Activated CD4-positive, alpha-beta T cell treated with anti-CD3 and anti-CD28 coated beads, Interleukin-2, amount 10 ng/mL, durations not matched to agents 24 days and 14 days (primary cell): ENCODE data around the gene HSPB1. TPM values are rescaled to one million over a fixed set of nuclear protein-coding genes. Genes with fewer than 3 reads are reported as not detected.
"Not testable (repeated sequence)": the region's sequence is repeated elsewhere in the genome, so short reads cannot be mapped to it uniquely, and the experiment has no call there.

Experiments used
- DNase-seq: peaks from one replicate; pipeline ENCODE4 v3.0.0; 2022
- H3K27ac Mint-ChIP-seq: one replicate; pipeline ENCODE4 v1.8.0; 2022; ENCODE audit warnings: mild to moderate bottlenecking, mixed read lengths
- H3K27me3 Mint-ChIP-seq: one replicate; pipeline ENCODE4 v1.8.0; 2022; ENCODE audit warnings: mixed read lengths
- H3K36me3 Mint-ChIP-seq: one replicate; pipeline ENCODE4 v1.8.0; 2022; ENCODE audit warnings: low read depth, mild to moderate bottlenecking, mixed read lengths
- H3K4me1 Mint-ChIP-seq: one replicate; pipeline ENCODE4 v1.8.0; 2021; ENCODE audit warnings: mixed read lengths
- H3K4me3 Mint-ChIP-seq: one replicate; pipeline ENCODE4 v1.8.0; 2022; ENCODE audit warnings: mild to moderate bottlenecking, moderate library complexity, mixed read lengths
- H3K9me3 Mint-ChIP-seq: one replicate; pipeline ENCODE4 v1.8.0; 2021; ENCODE audit warnings: mixed read lengths
- intact Hi-C: fragments of 100-400 bp; cut with micrococcal nuclease; formaldehyde crosslinking; loops from one replicate; pipeline ENCODE4 v1.15.1; 2023
- total RNA-seq: library from RNA; stranded (reverse); gene quantifications from 2 replicates; pipeline ENCODE4 v1.2.3, GENCODE V29; 2022

HSPB1 gene
- total RNA-seq, 1 donor from 2014 or later: 112 TPM

DNA sequence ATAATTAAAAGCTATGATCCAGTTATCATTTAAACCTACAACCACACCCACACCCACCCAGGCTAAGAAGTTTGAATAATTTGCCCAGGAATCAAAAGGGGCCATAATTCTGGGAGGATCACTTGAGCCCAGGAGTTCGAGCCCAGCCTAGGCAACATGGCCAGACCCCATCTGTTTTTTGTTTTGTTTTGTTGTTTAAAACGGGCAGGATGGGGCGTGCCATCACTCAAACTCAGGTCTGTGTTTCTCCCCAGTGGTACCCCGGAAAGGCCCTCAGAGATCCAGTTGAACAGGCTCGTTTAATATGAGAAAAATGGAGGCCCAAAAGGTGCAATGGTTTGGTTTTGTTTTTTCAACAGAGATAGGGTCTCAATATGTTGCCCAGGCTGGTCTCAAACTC, 23.3 kb downstream of the HSPB1 start:
- Mint-ChIP-seq H3K9me3 (no peaks in the 10 kb centered on the region), H3K36me3 (peaks cover 55% of the 10 kb centered on the region), H3K27me3 (no peaks in the 10 kb centered on the region), H3K4me3 (no peak overlapping the region), H3K4me1 (peaks cover 13% of the 10 kb centered on the region), H3K27ac (no peak overlapping the region)
- intact Hi-C loops: loop anchor here (2.0 kb wide), 1 partner anchor 33 kb away; the partner anchor contains the start of gene YWHAG
- DNase-seq: no peak

DNA sequence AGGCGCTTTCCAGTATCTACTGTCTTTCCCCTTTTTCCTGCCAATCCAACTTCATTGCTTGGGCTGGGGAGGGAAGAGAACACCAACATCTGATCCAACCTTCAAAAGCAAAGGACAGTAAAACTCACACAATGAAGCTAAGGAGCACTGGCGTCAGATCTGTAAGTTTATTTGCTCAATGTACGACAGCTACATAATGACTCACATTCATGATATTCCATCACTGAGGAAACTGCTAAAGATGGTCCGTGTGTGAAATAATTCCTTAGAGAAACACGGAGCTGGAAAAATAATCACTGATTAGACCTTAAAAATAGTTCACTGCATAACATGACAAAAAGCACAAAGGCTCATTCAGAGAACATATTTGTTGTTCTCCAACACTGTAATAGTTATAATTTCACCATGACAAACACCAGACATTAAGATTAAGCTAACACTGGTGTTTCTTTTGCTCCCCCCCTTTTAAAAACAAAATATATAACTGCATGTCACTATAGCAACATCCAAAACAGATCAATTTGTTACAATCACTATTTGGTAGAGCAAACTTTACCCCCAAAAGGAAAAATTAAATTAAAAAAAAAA, 24.3 kb downstream of the HSPB1 start:
- Mint-ChIP-seq H3K27me3 (no peaks in the 10 kb centered on the region), H3K4me1 (peaks cover 13% of the 10 kb centered on the region)

DNA sequence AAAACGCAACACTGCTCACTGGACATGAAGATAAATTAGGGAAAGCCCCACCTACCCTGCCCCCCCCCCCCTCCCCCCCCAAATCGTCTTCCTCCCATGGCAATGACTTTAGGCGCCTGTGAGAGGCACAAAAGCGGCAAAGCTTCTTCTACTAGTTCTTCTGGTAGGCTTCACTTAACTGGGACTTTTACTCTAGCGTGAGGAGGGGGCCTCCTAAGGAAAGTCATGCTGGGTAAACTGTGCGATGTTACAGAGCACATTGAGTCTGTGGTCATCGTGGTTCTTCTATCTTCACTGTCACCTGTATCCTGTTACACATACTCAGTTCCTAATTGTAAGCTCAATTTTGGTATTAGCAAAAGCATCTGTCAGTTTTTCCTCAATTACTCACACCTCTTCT, 25.1 kb downstream of the HSPB1 start:
- Mint-ChIP-seq H3K27me3 (no peaks in the 10 kb centered on the region), H3K4me1 (peaks cover 18% of the 10 kb centered on the region), H3K27ac (peak overlapping the region; percentile 49), H3K36me3 (peaks cover 60% of the 10 kb centered on the region), H3K4me3 (no peak overlapping the region), H3K9me3 (no peaks in the 10 kb centered on the region)
- intact Hi-C loops: loop anchor here (2.0 kb wide), 1 partner anchor 31 kb away; the partner anchor contains the start of gene YWHAG
- DNase-seq: no peak

More for the DNA sequence above, 24.3 kb downstream of the HSPB1 start:
- Mint-ChIP-seq H3K9me3 (no peaks in the 10 kb centered on the region), H3K27ac (no peak overlapping the region), H3K36me3 (peaks cover 60% of the 10 kb centered on the region), H3K4me3 (no peak overlapping the region)
- no peak for DNase-seq
- intact Hi-C loops: loop anchor here (2.0 kb wide), 1 partner anchor 32 kb away; the partner anchor contains the start of gene YWHAG

DNA sequence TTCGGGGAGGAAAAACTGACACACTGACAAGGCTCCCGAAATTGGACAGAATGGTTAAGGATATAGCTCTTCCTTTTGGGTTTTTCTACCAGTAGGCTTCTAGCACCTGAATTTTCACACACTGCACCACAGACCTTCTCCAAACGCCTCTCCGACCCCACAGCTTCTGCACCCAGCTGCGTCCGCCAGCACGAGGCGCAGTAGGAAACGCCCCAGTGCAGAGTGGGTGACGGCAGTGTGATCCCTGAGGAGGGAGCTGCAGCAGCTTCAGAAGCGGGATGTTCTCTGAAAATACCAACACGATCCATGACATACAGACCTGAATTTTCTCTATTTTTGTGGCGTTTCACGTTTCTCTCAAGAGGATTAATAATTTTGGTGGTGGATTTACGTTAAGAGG, 25.9 kb downstream of the HSPB1 start:
- Mint-ChIP-seq H3K27me3 (no peaks in the 10 kb centered on the region), H3K4me1 (peaks cover 20% of the 10 kb centered on the region), H3K27ac (no peak overlapping the region), H3K36me3 (peaks cover 59% of the 10 kb centered on the region), H3K9me3 (no peaks in the 10 kb centered on the region), H3K4me3 (no peak overlapping the region)
- DNase-seq: no peak
- intact Hi-C loops: no loop called here

DNA sequence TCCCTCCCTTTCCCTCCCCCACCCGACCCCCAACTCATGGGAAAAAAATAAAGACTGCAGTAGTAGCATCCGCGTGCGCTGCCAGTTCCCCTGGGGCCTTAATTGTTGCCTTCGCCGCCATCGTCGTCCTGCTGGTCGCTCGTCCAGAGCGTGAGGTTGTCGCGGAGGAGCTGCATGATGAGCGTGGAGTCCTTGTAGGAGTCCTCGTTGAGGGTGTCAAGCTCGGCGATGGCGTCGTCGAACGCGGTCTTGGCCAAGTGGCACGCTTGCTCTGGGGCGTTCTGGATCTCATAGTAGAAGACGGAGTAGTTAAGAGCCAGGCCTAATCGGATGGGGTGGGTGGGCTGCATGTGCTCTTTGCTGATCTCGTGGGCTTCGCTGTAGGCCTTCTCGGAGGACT, 27.0 kb downstream of the HSPB1 start:
- Mint-ChIP-seq H3K36me3 (peaks cover 59% of the 10 kb centered on the region), H3K9me3 (no peaks in the 10 kb centered on the region), H3K4me3 (no peak overlapping the region), H3K27ac (no peak overlapping the region), H3K4me1 (peaks cover 24% of the 10 kb centered on the region), H3K27me3 (no peaks in the 10 kb centered on the region)
- intact Hi-C loops: no loop called here
- DNase-seq: no peak

DNA sequence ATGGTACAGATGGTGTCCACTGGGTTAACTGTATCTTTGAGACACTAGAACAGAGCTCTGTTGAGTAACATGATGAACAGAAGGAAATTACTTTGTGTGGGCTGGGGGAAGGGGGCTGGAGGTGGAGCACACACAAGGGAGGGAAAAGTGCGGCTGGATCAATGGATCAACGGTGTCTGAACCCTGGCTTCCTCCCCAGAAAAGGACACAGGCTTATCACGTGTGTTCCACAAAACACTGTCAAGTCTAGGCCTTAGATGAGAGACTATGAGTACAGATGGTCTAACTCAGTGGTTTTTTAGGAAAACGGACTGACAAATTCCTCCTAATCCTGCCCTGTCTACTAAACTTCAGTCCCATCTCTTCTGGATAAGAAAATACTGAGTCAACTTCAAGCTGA, 27.8 kb downstream of the HSPB1 start:
- no peak overlapping the region for H3K4me3 Mint-ChIP-seq
- H3K36me3 Mint-ChIP-seq: peaks cover 54% of the 10 kb centered on the region
- intact Hi-C loops: no loop called here
- no peak overlapping the region for H3K27ac Mint-ChIP-seq
- no peak for DNase-seq
- H3K27me3 Mint-ChIP-seq: no peaks in the 10 kb centered on the region
- no peaks in the 10 kb centered on the region for H3K9me3 Mint-ChIP-seq
- H3K4me1 Mint-ChIP-seq: peaks cover 24% of the 10 kb centered on the region

DNA sequence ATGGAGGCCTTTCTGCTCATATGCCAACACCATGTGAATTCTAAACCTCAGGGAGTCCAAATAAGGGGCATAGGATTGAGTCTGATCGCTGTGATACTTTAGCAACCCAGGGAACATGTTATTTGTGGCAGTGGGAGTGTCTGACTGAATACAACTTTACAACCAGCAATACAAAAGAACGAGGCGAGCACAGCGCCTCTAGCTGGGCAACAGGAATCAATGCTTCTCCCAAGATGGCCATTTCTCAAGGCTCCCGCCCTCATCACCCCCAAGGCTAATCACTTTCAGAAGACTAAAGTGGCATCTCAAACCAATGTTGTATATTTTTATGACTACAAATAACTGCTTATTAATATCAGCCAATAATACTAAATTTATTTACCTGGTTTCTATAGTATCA, 28.2 kb downstream of the HSPB1 start:
- H3K4me1 Mint-ChIP-seq: peaks cover 24% of the 10 kb centered on the region
- H3K9me3 Mint-ChIP-seq: no peaks in the 10 kb centered on the region
- DNase-seq: no peak
- H3K4me3 Mint-ChIP-seq: no peak overlapping the region
- peaks cover 54% of the 10 kb centered on the region for H3K36me3 Mint-ChIP-seq
- intact Hi-C loops: no loop called here
- H3K27me3 Mint-ChIP-seq: no peaks in the 10 kb centered on the region
- no peak overlapping the region for H3K27ac Mint-ChIP-seq

DNA sequence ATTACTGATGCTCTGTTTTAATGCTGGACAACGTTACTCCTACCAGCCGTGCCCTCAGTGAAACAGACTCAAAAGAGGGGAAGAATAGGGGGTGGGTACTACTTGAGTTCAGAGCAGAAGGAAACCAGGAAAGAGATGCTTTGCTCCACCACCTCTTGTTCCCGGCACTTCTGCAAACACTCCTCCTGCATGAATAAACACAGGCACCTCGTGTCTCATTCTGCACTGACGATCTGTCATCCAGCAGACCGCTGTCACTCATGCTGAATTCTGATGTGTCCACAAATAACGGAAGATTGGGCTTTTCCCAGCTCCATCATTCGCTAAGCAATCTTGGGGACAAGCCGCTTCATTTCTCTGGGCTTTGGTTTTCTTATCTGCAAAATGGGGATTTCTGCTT, 29.6 kb downstream of the HSPB1 start:
- Mint-ChIP-seq H3K4me1 (peaks cover 24% of the 10 kb centered on the region), H3K9me3 (no peaks in the 10 kb centered on the region), H3K27ac (no peak overlapping the region), H3K36me3 (peaks cover 49% of the 10 kb centered on the region), H3K27me3 (no peaks in the 10 kb centered on the region), H3K4me3 (no peak overlapping the region)
- intact Hi-C loops: no loop called here
- DNase-seq: no peak

DNA sequence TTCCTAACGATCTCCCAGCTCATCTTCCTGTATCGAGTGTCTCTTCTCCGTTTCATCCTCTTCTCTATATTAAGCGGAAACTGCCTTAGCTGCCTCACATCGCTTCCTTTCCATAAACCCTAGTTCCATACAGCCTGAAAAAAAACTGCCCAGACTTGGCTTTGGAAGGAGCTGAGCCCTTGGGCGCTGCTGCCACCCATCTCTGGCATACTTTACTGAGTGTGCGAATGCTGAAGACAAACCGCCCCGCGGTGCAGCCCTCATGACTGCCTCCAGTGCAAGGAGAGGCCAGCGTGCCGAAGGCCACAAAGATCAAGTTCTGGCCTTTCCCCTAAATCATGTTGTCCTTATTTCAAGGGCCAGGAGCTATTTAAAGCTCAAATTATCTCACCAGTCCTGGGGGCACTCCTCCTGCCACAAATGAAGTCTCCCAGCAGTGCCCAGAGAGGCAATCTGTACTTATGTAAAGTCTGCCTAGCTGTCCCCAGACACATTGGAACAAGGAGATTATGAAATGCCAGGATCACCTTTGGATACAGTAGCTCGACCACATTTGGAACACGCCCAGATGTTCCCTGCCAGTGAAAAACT, 31.1 kb downstream of the HSPB1 start:
- Mint-ChIP-seq H3K27ac (no peak overlapping the region), H3K36me3 (peaks cover 50% of the 10 kb centered on the region), H3K4me3 (no peak overlapping the region), H3K4me1 (peaks cover 25% of the 10 kb centered on the region), H3K9me3 (no peaks in the 10 kb centered on the region), H3K27me3 (no peaks in the 10 kb centered on the region)
- intact Hi-C loops: no loop called here
- DNase-seq: no peak

DNA sequence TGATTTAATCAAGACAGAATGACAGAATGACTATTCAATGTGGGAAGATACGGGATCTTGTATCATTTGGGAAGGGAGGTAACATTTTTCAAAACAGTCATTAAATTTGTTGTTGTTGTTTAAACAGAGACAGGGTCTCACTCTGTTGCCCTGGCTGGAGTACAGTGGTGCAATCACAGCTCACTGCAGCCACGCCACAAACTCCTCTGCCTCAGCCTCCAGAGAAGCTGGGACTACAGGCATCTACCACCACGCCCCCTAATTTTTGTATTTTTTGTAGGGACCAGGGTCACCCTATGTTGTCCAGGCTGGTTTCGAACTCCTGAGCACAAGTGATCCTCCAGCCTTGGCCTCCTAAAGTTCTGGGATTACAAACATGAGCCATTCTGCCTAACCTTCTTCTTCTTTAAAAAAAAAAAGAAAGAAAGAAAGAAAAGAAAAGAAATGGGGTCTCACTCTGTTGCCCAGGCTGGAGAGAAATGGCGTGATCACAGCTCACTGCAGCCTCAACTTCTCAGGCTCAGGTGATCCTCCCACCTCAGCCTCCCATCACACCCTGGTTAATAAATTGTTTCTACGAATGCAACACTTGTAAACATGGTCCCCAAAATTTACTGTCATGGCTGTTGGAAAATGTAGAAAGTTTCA, 32.0 kb downstream of the HSPB1 start:
- DNase-seq: no peak
- no peak overlapping the region for H3K27ac Mint-ChIP-seq
- H3K36me3 Mint-ChIP-seq: peaks cover 46% of the 10 kb centered on the region
- peaks cover 25% of the 10 kb centered on the region for H3K4me1 Mint-ChIP-seq
- intact Hi-C loops: no loop called here
- H3K9me3 Mint-ChIP-seq: no peaks in the 10 kb centered on the region
- H3K4me3 Mint-ChIP-seq: no peak overlapping the region
- H3K27me3 Mint-ChIP-seq: no peaks in the 10 kb centered on the region

DNA sequence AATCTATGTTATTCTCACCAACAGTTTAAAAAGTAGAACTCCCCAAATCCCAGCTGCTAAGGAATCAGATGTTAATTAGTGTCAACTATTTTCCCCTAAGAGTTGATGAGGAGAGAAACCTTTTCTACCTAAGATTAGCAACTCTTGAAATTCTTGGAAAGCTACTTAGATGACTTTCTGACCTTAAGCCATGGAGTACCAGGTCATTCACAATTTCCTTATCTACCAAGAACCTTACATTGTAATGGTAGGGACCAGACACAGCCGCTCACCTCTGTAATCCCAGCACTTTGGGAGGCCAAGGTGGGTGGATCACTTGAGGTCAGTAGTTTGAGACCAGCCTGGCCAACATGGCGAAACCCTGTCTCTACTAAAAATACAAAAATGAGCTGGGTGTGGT, 32.9 kb downstream of the HSPB1 start:
- Mint-ChIP-seq H3K4me1 (peaks cover 26% of the 10 kb centered on the region), H3K36me3 (peaks cover 48% of the 10 kb centered on the region)
- intact Hi-C loops, H3K9me3 Mint-ChIP-seq, H3K4me3 Mint-ChIP-seq, DNase-seq, H3K27me3 Mint-ChIP-seq, H3K27ac Mint-ChIP-seq: not testable (repeated sequence)

DNA sequence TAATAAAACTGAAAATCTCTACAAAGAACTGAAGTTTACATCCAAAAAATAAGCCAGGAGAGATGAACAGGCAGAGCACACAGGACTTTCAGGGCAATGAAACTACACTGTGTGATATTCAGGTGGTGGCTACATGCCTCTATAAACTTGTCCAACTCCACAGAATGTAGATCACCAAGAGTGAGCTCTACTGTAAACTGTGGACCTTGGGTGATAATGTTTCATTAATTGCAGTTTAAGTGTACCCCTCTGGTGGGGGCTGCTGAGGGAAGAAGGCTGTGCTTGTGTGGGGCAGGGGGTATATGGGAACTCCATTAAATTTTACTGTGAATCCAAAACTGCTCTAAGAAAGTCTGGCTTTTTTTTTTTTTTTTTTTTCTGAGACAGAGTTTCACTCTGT, 33.6 kb downstream of the HSPB1 start:
- H3K27ac Mint-ChIP-seq: no peak overlapping the region
- no peak overlapping the region for H3K4me3 Mint-ChIP-seq
- no peaks in the 10 kb centered on the region for H3K27me3 Mint-ChIP-seq
- H3K4me1 Mint-ChIP-seq: peaks cover 32% of the 10 kb centered on the region
- no peaks in the 10 kb centered on the region for H3K9me3 Mint-ChIP-seq
- DNase-seq: no peak
- intact Hi-C loops: no loop called here
- H3K36me3 Mint-ChIP-seq: peaks cover 50% of the 10 kb centered on the region

DNA sequence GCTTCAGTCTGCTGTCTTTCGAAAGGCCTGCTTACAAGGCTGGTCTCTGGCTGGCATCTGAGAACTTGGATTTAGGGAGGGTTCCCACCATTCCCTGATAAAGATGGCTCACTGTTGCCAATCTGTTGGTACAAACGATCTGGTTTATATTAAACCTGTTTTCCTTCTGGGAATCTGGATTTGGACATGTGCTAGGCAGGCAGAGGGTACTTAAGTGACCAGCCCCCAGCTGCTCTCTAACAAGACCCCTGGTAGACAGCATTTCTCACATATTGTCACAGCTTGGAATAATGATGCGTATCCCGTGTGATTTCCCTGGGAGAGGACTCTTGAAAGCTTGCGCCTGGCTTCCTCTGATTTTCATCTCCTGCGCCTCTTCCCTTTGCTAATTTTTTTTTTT, 34.7 kb downstream of the HSPB1 start:
- H3K4me3 Mint-ChIP-seq: no peak overlapping the region
- intact Hi-C loops: no loop called here
- no peak for DNase-seq
- peaks cover 36% of the 10 kb centered on the region for H3K4me1 Mint-ChIP-seq
- H3K36me3 Mint-ChIP-seq: peaks cover 49% of the 10 kb centered on the region
- no peaks in the 10 kb centered on the region for H3K9me3 Mint-ChIP-seq
- H3K27ac Mint-ChIP-seq: no peak overlapping the region
- H3K27me3 Mint-ChIP-seq: no peaks in the 10 kb centered on the region

DNA sequence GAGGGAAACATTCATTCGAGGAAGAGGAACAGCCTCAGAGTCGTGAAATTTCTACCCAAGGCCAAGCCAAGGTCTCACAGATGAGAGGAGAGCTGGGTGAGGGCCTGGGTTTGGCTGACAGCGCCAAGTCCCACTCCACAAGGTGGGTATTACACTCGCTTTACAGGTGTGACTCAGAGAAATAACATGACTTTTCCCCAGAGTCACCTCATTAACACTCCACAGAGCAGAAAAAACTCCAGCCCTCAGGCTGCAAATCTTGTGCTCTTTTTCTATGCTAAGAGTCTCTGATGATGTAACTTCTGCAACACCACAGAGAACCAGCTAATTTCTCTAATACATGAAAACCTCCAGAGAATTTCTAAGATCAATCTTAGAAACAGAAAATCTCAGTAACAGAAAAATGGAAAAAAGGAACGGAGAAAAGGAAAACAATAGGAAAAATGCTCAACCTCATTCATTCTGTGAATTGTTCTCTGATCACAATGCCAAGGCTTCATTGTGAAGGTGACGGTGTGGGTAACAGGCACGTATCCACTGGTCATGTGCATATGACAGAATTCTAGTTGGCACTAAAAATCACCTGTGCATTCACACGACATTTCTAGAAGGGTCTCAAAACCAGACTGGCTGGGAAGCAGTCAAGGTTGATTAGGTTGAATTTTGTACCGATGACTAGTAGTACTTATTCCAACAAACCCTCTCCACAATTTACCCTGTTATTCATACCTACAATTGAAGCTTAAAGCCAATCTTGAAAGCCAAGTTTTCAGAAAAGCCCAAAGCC, 36.0 kb downstream of the HSPB1 start:
- Mint-ChIP-seq H3K36me3 (peaks cover 54% of the 10 kb centered on the region), H3K27me3 (no peaks in the 10 kb centered on the region), H3K27ac (no peak overlapping the region), H3K4me3 (no peak overlapping the region), H3K9me3 (no peaks in the 10 kb centered on the region), H3K4me1 (peaks cover 41% of the 10 kb centered on the region)
- no peak for DNase-seq
- intact Hi-C loops: no loop called here
